GM12864 (cell line): ENCODE measurements around the gene WBP2.

Source experiments
- DNase-seq: peaks from one replicate; pipeline ENCODE4 v3.0.0-alpha.2; 2011; ENCODE audit warnings: low read depth
- H3K4me3 ChIP-seq: 2 replicates; pipeline ENCODE4 v1.5.1; 2011; ENCODE audit warnings: mild to moderate bottlenecking, low read depth, low read length, control low read depth
- CTCF ChIP-seq: IDR thresholded peaks from 2 replicates; pipeline ENCODE4 v1.5.1; 2011; ENCODE audit warnings: low read depth, mild to moderate bottlenecking, moderate library complexity, low read length, control low read depth, inconsistent platforms; ENCODE audit errors: missing control alignments

WBP2 gene

GRCh38 chr17:75820094-75821080 is 34.7 kb downstream of the WBP2 start:
- TF ChIP-seq CTCF, result no peak

GRCh38 chr17:75819678-75820077 is 35.5 kb downstream of the WBP2 start:
- DNase-seq, result no peak
- no peak overlapping the region for H3K4me3 ChIP-seq
- no peak for TF ChIP-seq CTCF

More at GRCh38 chr17:75820094-75821080, 34.7 kb downstream of the WBP2 start:
- H3K4me3 ChIP-seq, result no peak overlapping the region
- no peak for DNase-seq

GRCh38 chr17:75819116-75819515 is 36.0 kb downstream of the WBP2 start:
- no peak for DNase-seq
- no peak for TF ChIP-seq CTCF
- H3K4me3 ChIP-seq, result no peak overlapping the region

GRCh38 chr17:75818326-75818885 is 36.7 kb downstream of the WBP2 start:
- no peak for TF ChIP-seq CTCF
- H3K4me3 ChIP-seq, result no peak overlapping the region
- DNase-seq, result no peak

GRCh38 chr17:75817571-75817970 is 37.6 kb downstream of the WBP2 start:
- DNase-seq, result no peak
- no peak for TF ChIP-seq CTCF
- H3K4me3 ChIP-seq, result no peak overlapping the region

GRCh38 chr17:75816693-75817092 is 38.4 kb downstream of the WBP2 start:
- no peak for TF ChIP-seq CTCF
- H3K4me3 ChIP-seq, result no peak overlapping the region
- DNase-seq, result no peak
